ENCODE measurements around the gene CACNB1.
A peak's percentile ranks its signal among the peaks of the same experiment; 100 is the strongest.
"Not testable (repeated sequence)": the region's sequence is repeated elsewhere in the genome, so short reads cannot be mapped to it uniquely, and the experiment has no call there.

The CACNB1 gene

GRCh38 chr17:39150104-39150634, 47.3 kb downstream of the CACNB1 start:
- no peak for DNase-seq

GRCh38 chr17:39147221-39148185, 50.0 kb downstream of the CACNB1 start:
- no peak for DNase-seq

- no peak for DNase-seq
These were observed 51.2 kb downstream of the CACNB1 start for GRCh38 chr17:39146273-39146672.

GRCh38 chr17:39145143-39145542, 52.3 kb downstream of the CACNB1 start:
- DNase-seq = no peak

- peak; percentile 96 for DNase-seq
These were observed 53.0 kb downstream of the CACNB1 start for GRCh38 chr17:39144416-39144840.

- DNase-seq = peak; percentile 85
These were observed 53.8 kb downstream of the CACNB1 start for GRCh38 chr17:39143552-39144093.

GRCh38 chr17:39141915-39142664, 55.4 kb downstream of the CACNB1 start:
- DNase-seq = no peak

DNA sequence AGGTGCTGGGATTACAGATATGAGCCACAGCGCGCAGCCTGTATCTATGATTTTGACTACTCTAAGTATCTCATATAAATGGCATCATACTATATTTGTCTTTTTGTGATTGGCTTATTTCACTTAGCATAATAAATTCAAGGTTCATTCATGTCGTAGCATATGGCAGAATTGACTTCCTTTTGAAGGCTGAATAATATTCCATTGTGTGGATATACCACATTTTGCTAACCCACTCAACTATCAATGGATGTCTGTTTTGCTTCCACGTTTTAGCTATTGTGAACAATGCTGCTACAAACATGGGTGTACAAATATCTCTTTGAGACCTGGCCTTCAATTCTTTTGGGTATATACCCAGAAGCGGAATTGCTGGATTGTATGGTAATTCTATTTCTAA, 56.2 kb downstream of the CACNB1 start:
- DNase-seq = no peak

DNA sequence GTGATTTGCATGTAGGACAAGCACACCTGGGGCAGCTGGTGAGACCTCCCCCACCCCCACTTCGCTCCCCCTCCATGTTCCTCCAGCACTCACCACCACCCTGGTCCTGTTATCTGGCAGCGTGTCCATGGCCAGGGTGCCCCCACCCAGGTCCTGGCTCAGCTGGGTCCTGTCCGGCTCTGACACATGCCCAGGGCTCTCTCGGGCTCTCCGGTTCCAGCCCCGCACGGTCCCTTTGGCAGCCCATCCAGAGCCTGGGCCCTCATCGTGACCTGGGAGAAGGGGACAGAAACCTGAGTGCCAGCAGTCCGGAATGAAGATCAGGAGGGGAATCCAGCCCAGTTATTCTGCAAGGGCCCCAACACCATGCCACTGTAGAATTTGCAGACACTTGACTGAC, 57.9 kb downstream of the CACNB1 start:
- DNase-seq = no peak

DNA sequence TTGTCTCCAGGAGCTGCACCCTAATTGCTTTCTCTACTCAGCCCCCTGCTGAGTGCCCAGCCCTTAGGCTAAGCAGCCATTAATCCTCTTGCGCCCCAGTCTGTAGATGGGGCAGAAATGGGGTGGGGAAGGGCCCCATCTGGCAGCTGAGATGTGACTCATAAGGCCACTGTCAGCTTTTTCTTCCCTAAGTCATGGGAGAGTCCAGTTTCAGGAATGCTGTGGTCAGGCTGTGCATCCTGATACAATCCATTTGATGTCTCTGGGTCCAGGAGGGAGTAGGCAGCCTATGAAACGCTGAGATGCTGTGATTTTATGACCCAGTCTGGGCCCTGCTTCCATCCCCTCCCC, 58.3 kb downstream of the CACNB1 start:
- no peak for DNase-seq

GRCh38 chr17:39138431-39139160, 58.9 kb downstream of the CACNB1 start:
- DNase-seq = no peak

- no peak for DNase-seq
These were observed 62.6 kb downstream of the CACNB1 start for GRCh38 chr17:39134878-39135277.

GRCh38 chr17:39132192-39132610, 65.3 kb downstream of the CACNB1 start:
- no peak for DNase-seq

- DNase-seq = no peak
These were observed 65.9 kb downstream of the CACNB1 start for GRCh38 chr17:39131616-39132015.

DNA sequence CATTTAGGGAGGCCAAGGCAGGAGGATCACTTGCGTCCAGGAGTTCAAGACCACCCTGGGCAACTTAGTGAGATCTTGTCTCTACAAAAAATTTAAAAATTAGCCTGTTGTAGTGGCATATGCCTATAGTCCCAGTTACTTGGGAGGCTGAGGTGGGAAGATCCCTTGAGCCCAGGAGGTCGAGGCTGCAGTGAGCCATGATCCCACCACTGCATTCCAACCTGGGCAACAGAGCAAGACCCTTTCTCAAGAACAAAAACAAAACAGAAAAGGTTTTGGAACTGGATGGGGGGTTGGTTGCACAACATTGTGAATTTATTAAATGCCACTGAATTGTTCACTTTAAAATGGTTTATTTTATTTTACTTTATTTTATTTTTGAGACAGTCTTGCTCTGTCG, 67.3 kb downstream of the CACNB1 start:
- DNase-seq = no peak

DNA sequence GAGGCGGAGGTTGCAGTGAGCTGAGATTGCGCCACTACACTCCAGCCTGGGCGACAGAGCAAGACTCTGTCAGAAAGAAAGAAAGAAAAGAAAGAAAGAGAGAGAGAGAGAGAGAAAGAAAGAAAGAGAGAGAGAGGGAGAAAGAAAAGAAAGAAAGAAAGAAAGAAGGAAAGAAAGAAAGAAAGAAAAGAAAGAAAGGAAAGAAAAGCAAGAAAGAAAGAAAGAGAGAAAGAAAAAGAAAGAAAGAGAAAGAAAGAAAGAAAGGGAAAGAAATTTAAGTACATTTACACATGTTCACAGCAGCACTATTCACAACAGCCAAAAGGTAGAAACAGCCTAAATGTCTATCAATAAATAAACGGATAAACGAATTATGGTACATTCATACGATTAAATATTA, 67.9 kb downstream of the CACNB1 start:
- not testable (repeated sequence) for DNase-seq

DNA sequence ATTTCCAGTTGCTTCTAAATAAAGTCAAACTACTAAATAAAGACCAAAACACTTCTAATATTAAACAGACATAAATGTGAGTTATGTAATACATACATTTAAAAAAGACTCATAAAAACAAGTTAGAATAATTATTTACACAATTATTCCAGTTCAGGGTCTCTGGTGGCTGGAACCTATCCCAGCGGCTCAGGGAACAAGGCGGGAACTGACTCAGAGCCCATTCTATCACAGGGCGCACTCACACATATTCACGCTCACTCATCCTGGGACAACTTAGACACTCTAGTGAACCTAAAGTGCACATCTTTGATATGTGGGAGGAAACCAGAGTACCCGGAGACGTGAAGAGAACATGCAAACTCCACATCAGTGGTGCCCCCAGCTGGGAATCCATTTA, 71.0 kb downstream of the CACNB1 start:
- no peak for DNase-seq

DNA sequence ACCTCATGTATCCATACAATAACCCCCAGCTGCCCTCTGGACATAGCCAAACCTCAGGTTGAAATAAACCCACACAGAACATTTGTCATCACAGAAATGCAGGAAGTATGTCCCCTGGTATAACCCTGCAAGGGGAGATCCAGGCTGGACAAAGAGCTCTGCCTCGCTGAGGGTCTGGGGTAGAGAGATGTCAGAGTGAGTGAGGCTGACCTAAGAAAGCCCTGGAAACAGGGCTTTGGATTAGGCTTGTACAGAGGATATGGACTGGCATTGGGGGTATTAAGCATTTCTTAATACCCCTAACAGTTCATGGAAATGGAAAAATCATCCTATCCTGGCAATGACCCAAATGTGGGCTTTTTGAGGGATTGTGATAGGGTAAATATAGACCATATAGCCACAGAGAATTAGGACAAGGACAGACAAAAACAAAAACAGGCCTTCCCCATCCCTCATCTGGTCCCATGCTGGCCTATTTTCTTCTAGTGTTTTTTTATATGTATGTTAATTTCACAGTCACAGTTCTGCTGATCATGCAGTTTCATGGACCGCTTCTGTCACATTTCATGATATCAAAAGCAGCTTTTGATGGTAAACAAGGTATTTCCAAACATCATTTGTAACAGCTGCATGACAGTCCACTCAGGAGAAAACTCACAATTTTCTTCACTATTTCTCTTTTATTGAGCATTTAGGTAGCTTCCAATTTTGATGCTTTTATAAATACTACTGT, 72.2 kb downstream of the CACNB1 start:
- DNase-seq = no peak

DNA sequence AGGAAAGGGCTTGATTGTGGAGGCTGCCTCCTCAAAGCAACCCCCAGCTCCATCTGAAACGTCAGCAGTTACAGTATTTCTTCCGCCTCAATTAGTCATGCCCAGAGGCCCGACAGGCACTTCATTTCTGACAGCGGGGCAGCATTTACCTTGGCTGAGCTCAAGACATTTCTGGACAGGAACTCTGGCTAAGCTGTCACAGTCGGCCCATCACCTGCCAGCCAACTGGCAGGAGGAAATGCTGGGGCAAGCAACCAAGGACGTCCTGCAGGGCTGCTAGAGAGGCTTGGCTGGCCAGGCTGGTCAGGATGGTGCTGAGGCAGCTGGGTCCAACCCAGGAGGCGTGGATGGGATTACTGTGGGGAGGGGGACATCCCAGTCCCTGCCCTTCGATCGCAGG, 73.8 kb downstream of the CACNB1 start:
- peak; percentile 57 for DNase-seq

Data from right hindlimb (tissue), 1 donor.